Measurements from ENCODE around the gene CENPM.

CENPM gene

GRCh38 chr22:41899110-41899509, 47.8 kb downstream of the CENPM start:
- no peak for DNase-seq (ENCODE audit: low spot score)

- DNase-seq (ENCODE audit: low spot score) = no peak
Measured at GRCh38 chr22:41898645-41899044, 48.3 kb downstream of the CENPM start.

- DNase-seq (ENCODE audit: low spot score) = no peak
Measured at GRCh38 chr22:41893591-41894375, 53.2 kb downstream of the CENPM start.

- no peak for DNase-seq (ENCODE audit: low spot score)
Measured at GRCh38 chr22:41892721-41893120, 54.2 kb downstream of the CENPM start.

- DNase-seq (ENCODE audit: low spot score) = no peak
Measured at GRCh38 chr22:41891407-41891806, 55.5 kb downstream of the CENPM start.

Measured in ecto neural progenitor cell (in vitro differentiated cells).